Ishikawa (cell line): ENCODE measurements around the gene HES7.

Experiments
- CREB1 ChIP-seq: IDR thresholded peaks from 2 replicates; pipeline ENCODE4 v1.6.1; 2012; ENCODE audit warnings: low read depth
- EP300 ChIP-seq: IDR thresholded peaks from 2 replicates; pipeline ENCODE4 v1.6.1; 2012; ENCODE audit warnings: borderline replicate concordance
- NFIC ChIP-seq: IDR thresholded peaks from 2 replicates; pipeline ENCODE4 v1.6.1; 2012
- ZBTB7A ChIP-seq: IDR thresholded peaks from 2 replicates; pipeline ENCODE4 v1.6.1; 2012; ENCODE audit warnings: low read depth

Gene HES7

GRCh38 chr17:8071496-8071895 lies 52.4 kb downstream of the HES7 start:
- TF ChIP-seq EP300: no peak
- TF ChIP-seq ZBTB7A: no peak
- TF ChIP-seq CREB1: no peak
- TF ChIP-seq NFIC: no peak
